ENCODE results near the gene DNAH12.

Gene DNAH12

GRCh38 chr3:57586778-57587177 lies 42.6 kb upstream of the DNAH12 start:
- TF ChIP-seq CTCF (conservative IDR thresholded peaks at IDR 0.05; ENCODE audit: low read length) = no peak
- TF ChIP-seq EZH2phosphoT487 (IDR thresholded peaks at IDR 0.05; ENCODE audit: borderline replicate concordance) = no peak
- Histone ChIP-seq H3F3A (ENCODE audit: low read depth) (no peaks in the 10 kb centered on the region), H3K4me3 (ENCODE audit: low read length, poor library complexity, severe bottlenecking) (no peak overlapping the region), H3K27me3 (ENCODE audit: insufficient read depth, low read length, poor library complexity, severe bottlenecking) (no peaks in the 10 kb centered on the region), H2AFZ (ENCODE audit: low read length) (no peak overlapping the region), H4K20me1 (ENCODE audit: insufficient read depth, low read length, poor library complexity, severe bottlenecking) (peaks cover 52% of the 10 kb centered on the region), H3K79me2 (ENCODE audit: insufficient read depth, low read length) (peaks cover 92% of the 10 kb centered on the region), H3K36me3 (ENCODE audit: insufficient read depth, low read length) (peaks cover 20% of the 10 kb centered on the region), H3K4me2 (ENCODE audit: low read depth, low read length, poor library complexity, severe bottlenecking) (no peak overlapping the region), H3K9ac (ENCODE audit: low read depth, low read length, poor library complexity, severe bottlenecking) (no peak overlapping the region), H3K9me3 (ENCODE audit: insufficient read depth, low read depth, low read length) (no peaks in the 10 kb centered on the region), H3K4me1 (ENCODE audit: insufficient read depth, low read length, poor library complexity, severe bottlenecking) (peaks cover 3% of the 10 kb centered on the region), H3K9me2 (replicated peaks; ENCODE audit: low read depth, low read length) (no peaks in the 10 kb centered on the region)

GRCh38 chr3:57583544-57583943 lies 39.4 kb upstream of the DNAH12 start:
- H3K9me2 ChIP-seq (replicated peaks; ENCODE audit: low read depth, low read length) = no peaks in the 10 kb centered on the region
- H3K4me1 ChIP-seq (ENCODE audit: insufficient read depth, low read length, poor library complexity, severe bottlenecking) = no peaks in the 10 kb centered on the region
- H3K79me2 ChIP-seq (ENCODE audit: insufficient read depth, low read length) = peaks cover 95% of the 10 kb centered on the region
- peaks cover 45% of the 10 kb centered on the region for H3K36me3 ChIP-seq (ENCODE audit: insufficient read depth, low read length)
- no peak overlapping the region for H3K4me2 ChIP-seq (ENCODE audit: low read depth, low read length, poor library complexity, severe bottlenecking)
- no peak overlapping the region for H3K9ac ChIP-seq (ENCODE audit: low read depth, low read length, poor library complexity, severe bottlenecking)
- H3K27me3 ChIP-seq (ENCODE audit: insufficient read depth, low read length, poor library complexity, severe bottlenecking) = no peaks in the 10 kb centered on the region
- TF ChIP-seq EZH2phosphoT487 (IDR thresholded peaks at IDR 0.05; ENCODE audit: borderline replicate concordance) (no peak), CTCF (conservative IDR thresholded peaks at IDR 0.05; ENCODE audit: low read length) (no peak)
- H2AFZ ChIP-seq (ENCODE audit: low read length) = no peak overlapping the region
- no peaks in the 10 kb centered on the region for H3K9me3 ChIP-seq (ENCODE audit: insufficient read depth, low read depth, low read length)
- H3K4me3 ChIP-seq (ENCODE audit: low read length, poor library complexity, severe bottlenecking) = no peak overlapping the region
- H4K20me1 ChIP-seq (ENCODE audit: insufficient read depth, low read length, poor library complexity, severe bottlenecking) = peaks cover 36% of the 10 kb centered on the region
- H3F3A ChIP-seq (ENCODE audit: low read depth) = no peaks in the 10 kb centered on the region

DNA sequence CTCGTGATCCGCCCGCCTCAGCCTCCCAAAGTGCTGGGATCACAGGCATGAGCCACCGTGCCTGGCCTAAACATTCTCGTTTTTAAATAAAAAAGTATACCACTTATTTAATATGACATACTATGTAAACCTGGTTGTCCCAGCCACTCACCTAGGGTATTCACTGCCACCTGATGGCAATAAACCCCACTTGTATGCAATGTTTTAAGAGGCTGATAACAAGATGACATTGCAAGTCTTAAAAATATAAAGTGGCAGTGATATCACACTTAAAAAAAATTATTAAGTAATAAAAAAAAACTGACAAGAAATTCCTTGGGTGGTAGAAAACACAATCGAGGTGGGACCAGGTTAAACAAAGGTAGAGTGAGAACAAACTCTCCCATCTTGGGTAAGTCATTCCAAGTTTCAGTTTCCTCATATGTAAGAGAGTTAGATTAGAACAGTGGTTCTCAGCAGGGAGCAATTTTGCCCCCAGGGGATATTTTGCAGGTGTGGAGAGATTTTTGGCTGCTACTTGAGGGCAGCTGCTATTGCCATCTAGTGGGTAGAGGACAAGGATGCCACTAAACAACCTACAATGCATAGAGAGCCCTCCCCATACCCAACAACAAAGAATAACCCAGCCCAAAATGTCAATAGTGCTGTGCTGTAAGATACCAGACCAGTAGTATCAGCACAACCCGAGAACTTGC lies 38.5 kb upstream of the DNAH12 start:
- no peak overlapping the region for H3K9ac ChIP-seq (ENCODE audit: low read depth, low read length, poor library complexity, severe bottlenecking)
- no peak for TF ChIP-seq EZH2phosphoT487 (IDR thresholded peaks at IDR 0.05; ENCODE audit: borderline replicate concordance)
- TF ChIP-seq CTCF (conservative IDR thresholded peaks at IDR 0.05; ENCODE audit: low read length) = peak; percentile 60
- H3K4me3 ChIP-seq (ENCODE audit: low read length, poor library complexity, severe bottlenecking) = no peak overlapping the region
- H3K79me2 ChIP-seq (ENCODE audit: insufficient read depth, low read length) = peaks cover 95% of the 10 kb centered on the region
- peaks cover 30% of the 10 kb centered on the region for H4K20me1 ChIP-seq (ENCODE audit: insufficient read depth, low read length, poor library complexity, severe bottlenecking)
- H3K27me3 ChIP-seq (ENCODE audit: insufficient read depth, low read length, poor library complexity, severe bottlenecking) = no peaks in the 10 kb centered on the region
- H3F3A ChIP-seq (ENCODE audit: low read depth) = no peaks in the 10 kb centered on the region; the same call in 1 of the 2 replicates
- no peaks in the 10 kb centered on the region for H3K9me2 ChIP-seq (replicated peaks; ENCODE audit: low read depth, low read length)
- H2AFZ ChIP-seq (ENCODE audit: low read length) = no peak overlapping the region
- H3K36me3 ChIP-seq (ENCODE audit: insufficient read depth, low read length) = peaks cover 49% of the 10 kb centered on the region
- peaks cover 6% of the 10 kb centered on the region for H3K4me1 ChIP-seq (ENCODE audit: insufficient read depth, low read length, poor library complexity, severe bottlenecking)
- no peaks in the 10 kb centered on the region for H3K9me3 ChIP-seq (ENCODE audit: insufficient read depth, low read depth, low read length)
- H3K4me2 ChIP-seq (ENCODE audit: low read depth, low read length, poor library complexity, severe bottlenecking) = no peak overlapping the region
